ENCODE data around the gene IL11RA. TPM values are rescaled to one million over a fixed set of nuclear protein-coding genes. Genes with fewer than 3 reads are reported as not detected.

IL11RA gene
- total RNA-seq, 1 donor from 2014 or later = 61.4 TPM

DNA sequence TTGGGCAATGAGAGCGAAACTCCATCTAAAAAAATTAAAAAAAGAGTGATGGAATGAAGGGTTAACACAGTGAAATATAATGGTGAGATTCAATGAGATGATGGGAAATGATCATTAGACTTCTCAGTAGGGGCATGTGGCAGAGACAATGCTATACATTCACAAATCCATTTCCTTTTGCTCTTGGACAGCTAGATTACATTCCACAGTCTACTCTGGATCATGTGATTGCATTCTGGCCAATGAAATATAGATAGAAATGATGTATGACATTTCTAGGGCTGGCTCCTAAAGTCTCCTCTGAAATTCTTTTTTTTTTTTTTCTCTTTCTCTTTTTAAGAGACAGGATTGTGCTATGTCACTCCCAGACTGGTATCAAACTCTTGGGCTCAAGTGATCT lies 9.3 kb upstream of the IL11RA start:
- H3K4me3 Mint-ChIP-seq (ENCODE audit: unreplicated experiment) = no peak overlapping the region
- no peak overlapping the region for H3K27ac Mint-ChIP-seq (ENCODE audit: unreplicated experiment)
- H3K9me3 Mint-ChIP-seq (ENCODE audit: unreplicated experiment) = no peaks in the 10 kb centered on the region
- no peak for TF ChIP-seq CTCF (IDR thresholded peaks at IDR 0.05; ENCODE audit: unreplicated experiment)
- DNase-seq (ENCODE audit: low spot score) = no peak
- peaks cover 12% of the 10 kb centered on the region for H3K27me3 Mint-ChIP-seq (ENCODE audit: unreplicated experiment)
- peaks cover 9% of the 10 kb centered on the region for H3K4me1 Mint-ChIP-seq (ENCODE audit: unreplicated experiment)
- peaks cover under 1% of the 10 kb centered on the region for H3K36me3 Mint-ChIP-seq (ENCODE audit: low read depth, unreplicated experiment)

DNA sequence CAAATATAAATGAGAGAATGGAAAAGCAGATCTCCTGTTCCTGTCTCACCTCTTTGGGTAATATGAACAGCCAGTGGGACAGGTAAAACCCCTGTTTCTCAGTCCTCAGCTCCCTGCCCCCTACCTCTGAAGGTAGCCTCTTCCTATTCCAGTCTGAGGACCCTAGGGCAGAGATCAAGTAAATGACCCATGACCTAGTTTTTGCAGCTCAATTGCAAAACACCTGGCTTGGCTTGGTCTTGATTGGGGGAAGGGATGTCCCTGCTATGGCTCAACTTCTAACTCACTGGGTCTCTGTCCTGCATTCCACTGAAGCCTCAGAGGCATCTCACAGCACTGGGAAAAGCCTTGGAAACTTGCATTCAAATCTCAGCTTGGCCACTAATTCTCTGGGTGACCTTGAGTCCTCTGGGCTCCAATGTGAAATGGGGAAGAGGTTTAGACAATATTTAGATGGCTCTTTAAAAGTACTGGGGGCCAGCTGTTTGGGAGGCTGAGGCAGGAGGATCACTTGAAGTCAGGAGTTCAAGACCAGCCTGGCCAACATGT lies 7.1 kb upstream of the IL11RA start:
- Mint-ChIP-seq H3K4me3 (ENCODE audit: unreplicated experiment) (no peak overlapping the region), H3K27me3 (ENCODE audit: unreplicated experiment) (peaks cover 11% of the 10 kb centered on the region), H3K27ac (ENCODE audit: unreplicated experiment) (no peak overlapping the region)

GRCh38 chr9:34646211-34647083 lies 5.5 kb upstream of the IL11RA start, which contains the start of gene GALT:
GALT (plus strand) TSS chr9:34646675; CDS start chr9:34646705, 30 bp downstream.
- peaks cover 12% of the 10 kb centered on the region for H3K4me1 Mint-ChIP-seq (ENCODE audit: unreplicated experiment)
- peaks cover 12% of the 10 kb centered on the region for H3K27me3 Mint-ChIP-seq (ENCODE audit: unreplicated experiment)
- peaks cover 11% of the 10 kb centered on the region for H3K36me3 Mint-ChIP-seq (ENCODE audit: low read depth, unreplicated experiment)
- peak; percentile 26 for TF ChIP-seq CTCF (IDR thresholded peaks at IDR 0.05; ENCODE audit: unreplicated experiment)
- no peaks in the 10 kb centered on the region for H3K9me3 Mint-ChIP-seq (ENCODE audit: unreplicated experiment)
- H3K27ac Mint-ChIP-seq (ENCODE audit: unreplicated experiment) = peak within 1 kb of the TSS; percentile 18
- DNase-seq (ENCODE audit: low spot score) = peak; percentile 95
- peak within 1 kb of the TSS; percentile 92 for H3K4me3 Mint-ChIP-seq (ENCODE audit: unreplicated experiment)

More for the DNA sequence above, 7.1 kb upstream of the IL11RA start:
- H3K36me3 Mint-ChIP-seq (ENCODE audit: low read depth, unreplicated experiment) = peaks cover 11% of the 10 kb centered on the region
- TF ChIP-seq CTCF (IDR thresholded peaks at IDR 0.05; ENCODE audit: unreplicated experiment) = no peak
- DNase-seq (ENCODE audit: low spot score) = no peak
- H3K9me3 Mint-ChIP-seq (ENCODE audit: unreplicated experiment) = no peaks in the 10 kb centered on the region
- peaks cover 11% of the 10 kb centered on the region for H3K4me1 Mint-ChIP-seq (ENCODE audit: unreplicated experiment)

DNA sequence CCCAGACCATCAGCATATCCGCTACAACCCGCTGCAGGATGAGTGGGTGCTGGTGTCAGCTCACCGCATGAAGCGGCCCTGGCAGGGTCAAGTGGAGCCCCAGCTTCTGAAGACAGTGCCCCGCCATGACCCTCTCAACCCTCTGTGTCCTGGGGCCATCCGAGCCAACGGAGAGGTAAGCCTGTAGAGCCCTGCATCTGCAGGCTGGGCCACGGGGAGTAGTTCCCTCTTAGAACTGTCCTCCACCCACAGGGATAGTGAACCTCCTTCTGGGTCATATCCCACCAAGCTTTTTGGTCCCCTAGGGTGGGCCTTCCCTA lies 4.9 kb upstream of the IL11RA start:
- no peak for TF ChIP-seq CTCF (IDR thresholded peaks at IDR 0.05; ENCODE audit: unreplicated experiment)
- peaks cover 11% of the 10 kb centered on the region for H3K36me3 Mint-ChIP-seq (ENCODE audit: low read depth, unreplicated experiment)
- peaks cover 16% of the 10 kb centered on the region for H3K4me1 Mint-ChIP-seq (ENCODE audit: unreplicated experiment)
- H3K9me3 Mint-ChIP-seq (ENCODE audit: unreplicated experiment) = no peaks in the 10 kb centered on the region
- DNase-seq (ENCODE audit: low spot score) = no peak
- peaks cover 13% of the 10 kb centered on the region for H3K27me3 Mint-ChIP-seq (ENCODE audit: unreplicated experiment)
- H3K4me3 Mint-ChIP-seq (ENCODE audit: unreplicated experiment) = peak overlapping the region; percentile 92
- H3K27ac Mint-ChIP-seq (ENCODE audit: unreplicated experiment) = no peak overlapping the region

GRCh38 chr9:34647651-34648050 lies 4.3 kb upstream of the IL11RA start:
- DNase-seq (ENCODE audit: low spot score) = no peak
- peaks cover 11% of the 10 kb centered on the region for H3K36me3 Mint-ChIP-seq (ENCODE audit: low read depth, unreplicated experiment)
- TF ChIP-seq CTCF (IDR thresholded peaks at IDR 0.05; ENCODE audit: unreplicated experiment) = no peak
- peak overlapping the region; percentile 92 for H3K4me3 Mint-ChIP-seq (ENCODE audit: unreplicated experiment)
- peaks cover 15% of the 10 kb centered on the region for H3K27me3 Mint-ChIP-seq (ENCODE audit: unreplicated experiment)
- H3K27ac Mint-ChIP-seq (ENCODE audit: unreplicated experiment) = no peak overlapping the region
- H3K4me1 Mint-ChIP-seq (ENCODE audit: unreplicated experiment) = peaks cover 22% of the 10 kb centered on the region
- H3K9me3 Mint-ChIP-seq (ENCODE audit: unreplicated experiment) = no peaks in the 10 kb centered on the region
